BLaER1 treated with 17β-estradiol and CSF1 and Interleukin-3, amounts not matched to agents 10 nM and 100 nM (cell line): ENCODE results near the gene RPA4.

Experiments
- H3K27ac ChIP-seq, 11 experiments: shearing (Covaris generic); formaldehyde crosslinking; 2 replicates each; pipeline ENCODE4 v1.8.1; 2022
- H3K27me3 ChIP-seq, 11 experiments: shearing (Covaris generic); formaldehyde crosslinking; 2 replicates each; pipeline ENCODE4 v1.8.1; 2022
- H3K36me3 ChIP-seq, 11 experiments: shearing (Covaris generic); formaldehyde crosslinking; 2 replicates each; pipeline ENCODE4 v1.8.1; 2022
- H3K4me1 ChIP-seq, 10 experiments: shearing (Covaris generic); formaldehyde crosslinking; 2 replicates each; pipeline ENCODE4 v1.8.1; 2022
- H3K4me2 ChIP-seq, 11 experiments: shearing (Covaris generic); formaldehyde crosslinking; 2 replicates each; pipeline ENCODE4 v1.8.1; 2022
- H3K4me3 ChIP-seq, 10 experiments: shearing (Covaris generic); formaldehyde crosslinking; 2 replicates each; pipeline ENCODE4 v1.8.1; 2022
- H3K9ac ChIP-seq, 11 experiments: shearing (Covaris generic); formaldehyde crosslinking; 2 replicates each; pipeline ENCODE4 v1.8.1; 2022
- H3K9me3 ChIP-seq, 11 experiments: shearing (Covaris generic); formaldehyde crosslinking; replicated peaks in 1 of 11; 2 replicates each; pipeline ENCODE4 v1.8.1; 2022
- H4K20me1 ChIP-seq, 11 experiments: shearing (Covaris generic); formaldehyde crosslinking; 2 replicates each; pipeline ENCODE4 v1.8.1; 2022
- Cebpa-rat ChIP-seq, 11 experiments: shearing (Covaris generic); IDR thresholded peaks; 2 replicates each; pipeline ENCODE4 v1.8.1; 2022

RPA4 gene

DNA sequence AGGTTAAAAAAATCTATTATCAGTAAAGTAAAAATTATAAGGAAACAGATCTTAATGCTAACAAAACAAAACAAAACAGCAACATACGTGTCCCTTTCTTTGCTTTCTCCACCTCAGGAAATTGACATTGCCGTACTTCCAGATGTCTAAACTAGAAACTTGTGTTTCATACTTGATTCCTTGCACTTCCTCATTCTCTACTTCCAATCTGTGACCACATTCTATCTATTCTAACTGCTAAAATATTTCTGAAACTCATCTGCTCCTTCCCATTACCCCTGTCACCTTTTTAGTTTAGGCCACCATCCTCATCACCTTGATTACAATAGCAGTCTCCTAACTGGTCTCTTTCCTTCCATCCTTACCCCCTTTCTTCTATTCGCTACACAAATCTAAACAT lies 22.5 kb upstream of the RPA4 start:
- Histone ChIP-seq H3K9me3 (peaks cover 0 to 5% (median 0%) of the 10 kb centered on the region in 11 experiments; a peak in 3 of 22 replicates), H3K27ac (no peak overlapping the region), H4K20me1 (peaks cover 0 to 22% (median 14%) of the 10 kb centered on the region in 11 experiments; a peak in 11 of 22 replicates), H3K4me2 (peak overlapping the region in 5 of 11 experiments; percentile 7 to 53 (median 34); a peak in 6 of 22 replicates), H3K4me1 (peaks cover 0 to 18% (median 9%) of the 10 kb centered on the region in 10 experiments; a peak in 10 of 20 replicates), H3K36me3 (no peaks in the 10 kb centered on the region), H3K4me3 (no peak overlapping the region), H3K9ac (0 out of 22 replicates have a peak overlapping the region, but pooled peaks of 1 of the 11 experiments have one; percentile 12), H3K27me3 (peaks cover 63 to 97% (median 91%) of the 10 kb centered on the region in 11 experiments)
- TF ChIP-seq Cebpa-rat (IDR thresholded peaks at IDR 0.05), result no peak

DNA sequence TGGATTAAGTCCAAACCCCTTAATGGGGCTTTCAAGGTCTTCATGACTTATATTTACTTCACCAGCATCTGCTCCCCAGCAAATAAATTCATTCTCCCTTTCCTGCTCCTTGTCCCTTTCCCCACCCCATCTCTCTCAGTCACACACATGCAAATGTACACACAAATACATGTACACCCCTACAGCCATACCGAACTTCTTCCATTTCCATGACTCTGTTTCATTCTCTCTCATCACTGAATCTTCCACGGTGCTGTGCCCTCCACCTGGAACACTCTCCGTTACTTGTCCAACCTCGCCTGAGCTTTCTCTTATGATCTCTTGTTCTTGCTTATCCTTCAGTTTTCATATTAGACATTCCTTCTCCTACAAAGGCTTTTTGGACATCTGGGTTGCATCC lies 22.0 kb upstream of the RPA4 start:
- Histone ChIP-seq H3K27me3 (peaks cover 59 to 96% (median 87%) of the 10 kb centered on the region in 11 experiments), H4K20me1 (peaks cover 0 to 21% (median 14%) of the 10 kb centered on the region in 11 experiments; a peak in 10 of 22 replicates), H3K4me2 (peak overlapping the region in 3 of 11 experiments; percentile 34 to 53 (median 51); a peak in 5 of 22 replicates), H3K9me3 (peaks cover 0 to 5% (median 0%) of the 10 kb centered on the region in 11 experiments; a peak in 3 of 22 replicates), H3K4me3 (no peak overlapping the region), H3K4me1 (peaks cover 0 to 18% (median 9%) of the 10 kb centered on the region in 10 experiments; a peak in 10 of 20 replicates), H3K27ac (no peak overlapping the region), H3K36me3 (no peaks in the 10 kb centered on the region), H3K9ac (no peak overlapping the region)
- no peak for TF ChIP-seq Cebpa-rat (IDR thresholded peaks at IDR 0.05)

DNA sequence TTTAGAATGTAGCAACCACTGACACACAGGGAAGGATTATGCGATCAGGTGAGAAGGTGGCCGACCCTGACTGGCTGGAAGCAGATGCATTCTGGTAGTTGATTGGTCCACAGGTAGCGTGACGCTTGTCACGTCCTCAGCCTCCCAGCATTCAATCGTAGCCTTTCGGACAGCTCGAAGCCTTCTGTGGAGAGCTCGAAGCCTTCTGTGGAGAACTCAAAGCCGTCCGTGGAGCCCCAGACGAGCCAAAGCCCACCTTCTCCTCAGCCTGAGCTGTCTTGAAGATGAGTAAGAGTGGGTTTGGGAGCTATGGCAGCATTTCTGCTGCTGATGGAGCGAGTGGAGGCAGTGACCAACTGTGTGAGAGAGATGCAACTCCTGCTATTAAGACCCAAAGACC lies 319 bp downstream of the RPA4 start:
- Histone ChIP-seq H4K20me1 (peaks cover 0 to 20% (median 7%) of the 10 kb centered on the region in 11 experiments; a peak in 9 of 22 replicates), H3K36me3 (peaks cover 0 to 27% (median 11%) of the 10 kb centered on the region in 11 experiments; a peak in 13 of 22 replicates), H3K9me3 (no peaks in the 10 kb centered on the region), H3K27me3 (peaks cover 37 to 93% (median 74%) of the 10 kb centered on the region in 11 experiments), H3K4me3 (no peak overlapping the region), H3K9ac (no peak overlapping the region), H3K4me2 (no peak overlapping the region), H3K4me1 (no peaks in the 10 kb centered on the region), H3K27ac (no peak overlapping the region)
- TF ChIP-seq Cebpa-rat (IDR thresholded peaks at IDR 0.05), result no peak

DNA sequence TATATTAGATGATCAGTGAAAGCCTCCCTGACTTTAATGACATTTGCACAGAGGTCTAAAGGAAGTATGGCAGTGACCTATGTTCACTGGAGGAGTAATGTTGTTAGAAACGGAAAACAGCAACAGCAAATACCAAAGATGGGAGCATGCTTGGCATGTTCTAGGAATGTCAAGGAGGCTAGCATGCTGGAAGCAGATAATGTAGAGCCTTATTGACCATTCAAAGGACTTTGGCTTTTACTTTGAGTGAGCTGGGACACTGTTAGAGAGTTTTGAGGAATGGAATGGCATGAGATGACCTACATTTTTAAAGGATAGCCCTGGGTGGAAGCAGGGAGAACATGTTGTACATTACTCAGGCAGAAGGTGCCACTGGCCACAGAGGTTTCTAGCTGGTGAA lies 6.0 kb downstream of the RPA4 start:
- no peak for TF ChIP-seq Cebpa-rat (IDR thresholded peaks at IDR 0.05)
- Histone ChIP-seq H3K27ac (no peak overlapping the region), H3K4me1 (no peaks in the 10 kb centered on the region), H3K4me2 (no peak overlapping the region), H3K9ac (no peak overlapping the region), H4K20me1 (peaks cover 0 to 13% (median 3%) of the 10 kb centered on the region in 11 experiments; a peak in 4 of 22 replicates), H3K36me3 (peaks cover 0 to 6% (median 0%) of the 10 kb centered on the region in 11 experiments; a peak in 5 of 22 replicates), H3K9me3 (no peaks in the 10 kb centered on the region), H3K27me3 (peaks cover 55 to 93% (median 74%) of the 10 kb centered on the region in 11 experiments), H3K4me3 (no peak overlapping the region)

DNA sequence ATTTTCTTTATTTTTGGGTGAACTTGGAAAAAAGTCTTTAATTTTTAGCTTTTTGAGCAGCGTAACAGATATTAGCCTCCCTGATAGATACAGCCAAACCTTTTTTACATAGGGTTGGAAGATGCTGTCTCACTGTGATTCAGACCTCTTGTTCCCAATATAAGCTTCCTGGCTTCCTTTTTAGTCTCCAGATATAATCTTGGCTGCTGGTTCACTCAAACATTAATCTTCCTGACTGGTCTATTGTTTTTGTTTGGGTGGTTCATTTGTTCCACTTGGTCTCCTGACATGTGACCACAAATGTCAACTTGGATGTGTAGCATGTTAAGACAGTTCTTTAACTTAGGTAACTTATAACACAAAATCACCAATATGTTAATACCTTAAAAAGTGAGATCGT lies 23.0 kb downstream of the RPA4 start:
- H3K27me3 ChIP-seq, result peaks cover 75 to 100% (median 96%) of the 10 kb centered on the region in 11 experiments
- H3K4me3 ChIP-seq, result no peak overlapping the region
- no peak for TF ChIP-seq Cebpa-rat (IDR thresholded peaks at IDR 0.05)

DNA sequence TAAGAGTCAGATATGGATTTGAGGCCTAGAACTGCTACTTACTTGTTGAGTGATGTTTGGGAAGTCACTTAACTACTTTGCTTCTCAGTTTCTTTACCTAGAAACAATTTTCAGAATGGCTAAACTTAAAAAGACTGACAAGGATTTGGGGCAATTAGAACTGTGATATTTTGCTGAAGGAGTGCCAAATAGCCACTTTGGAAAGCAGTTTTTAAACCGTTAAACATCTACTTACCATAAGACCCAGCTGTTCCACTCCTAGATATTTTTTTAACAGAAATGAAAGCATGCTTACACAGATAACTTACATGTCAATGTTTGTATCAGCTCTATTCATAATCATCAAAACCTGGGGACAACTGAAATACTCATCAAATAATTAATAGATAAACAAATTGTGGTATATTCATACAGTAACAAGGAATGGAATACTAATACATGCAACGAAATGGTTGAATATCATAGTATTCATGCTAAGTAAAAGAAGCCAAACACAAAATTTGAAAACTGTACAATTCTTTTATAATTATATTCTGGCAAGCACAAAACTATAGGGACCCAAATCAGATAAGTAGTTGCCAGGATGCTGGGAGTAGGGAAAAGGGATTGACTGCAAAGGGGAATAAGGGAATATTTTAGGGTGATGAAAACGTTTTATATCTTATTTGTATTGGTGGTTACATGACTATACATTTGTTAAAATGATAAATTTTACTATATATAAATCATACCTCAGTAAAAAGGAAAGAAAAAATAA lies 24.0 kb downstream of the RPA4 start:
- H3K27ac ChIP-seq, result no peak overlapping the region
- peaks cover 0 to 5% (median 0%) of the 10 kb centered on the region in 11 experiments; a peak in 2 of 22 replicates for H4K20me1 ChIP-seq
- H3K27me3 ChIP-seq, result peaks cover 77 to 100% (median 96%) of the 10 kb centered on the region in 11 experiments
- TF ChIP-seq Cebpa-rat (IDR thresholded peaks at IDR 0.05), result no peak
- H3K9me3 ChIP-seq, result no peaks in the 10 kb centered on the region
- H3K36me3 ChIP-seq, result peaks cover 0 to 4% (median 0%) of the 10 kb centered on the region in 11 experiments; a peak in 2 of 22 replicates
- H3K9ac ChIP-seq, result no peak overlapping the region
- H3K4me3 ChIP-seq, result no peak overlapping the region
- H3K4me1 ChIP-seq, result no peaks in the 10 kb centered on the region
- no peak overlapping the region for H3K4me2 ChIP-seq

More for the DNA sequence above, 23.0 kb downstream of the RPA4 start:
- Histone ChIP-seq H3K27ac (no peak overlapping the region), H3K4me2 (no peak overlapping the region), H4K20me1 (peaks cover 0 to 5% (median 0%) of the 10 kb centered on the region in 11 experiments; a peak in 3 of 22 replicates), H3K4me1 (no peaks in the 10 kb centered on the region), H3K9ac (no peak overlapping the region), H3K36me3 (no peaks in the 10 kb centered on the region), H3K9me3 (no peaks in the 10 kb centered on the region)

DNA sequence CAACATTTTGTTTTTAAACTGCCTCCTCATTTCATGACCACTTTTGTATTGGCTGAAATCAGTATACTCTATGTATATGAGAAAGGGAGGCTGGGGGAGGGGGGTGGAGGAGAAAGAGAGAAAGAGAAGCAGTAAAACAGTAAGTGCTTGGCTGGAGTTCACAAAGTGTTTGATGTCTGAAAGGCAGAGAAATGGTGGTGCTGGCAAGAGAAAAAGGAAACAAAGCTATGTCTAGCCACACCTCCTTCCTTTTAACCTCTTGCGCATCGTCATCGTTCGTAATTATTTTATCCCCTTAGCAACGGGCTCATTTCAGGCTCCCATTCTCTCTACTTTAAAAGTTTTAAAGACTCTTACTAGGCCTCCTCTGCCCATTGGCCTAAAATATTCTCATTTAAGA lies 25.6 kb downstream of the RPA4 start:
- Histone ChIP-seq H3K9me3 (no peaks in the 10 kb centered on the region), H3K9ac (no peak overlapping the region), H3K27ac (no peak overlapping the region), H3K4me3 (no peak overlapping the region), H3K36me3 (peaks cover 0 to 4% (median 0%) of the 10 kb centered on the region in 11 experiments; a peak in 2 of 22 replicates), H4K20me1 (peaks cover 0 to 5% (median 0%) of the 10 kb centered on the region in 11 experiments; a peak in 2 of 22 replicates), H3K27me3 (peaks cover 72 to 99% (median 93%) of the 10 kb centered on the region in 11 experiments), H3K4me1 (no peaks in the 10 kb centered on the region), H3K4me2 (no peak overlapping the region)
- TF ChIP-seq Cebpa-rat (IDR thresholded peaks at IDR 0.05), result no peak

DNA sequence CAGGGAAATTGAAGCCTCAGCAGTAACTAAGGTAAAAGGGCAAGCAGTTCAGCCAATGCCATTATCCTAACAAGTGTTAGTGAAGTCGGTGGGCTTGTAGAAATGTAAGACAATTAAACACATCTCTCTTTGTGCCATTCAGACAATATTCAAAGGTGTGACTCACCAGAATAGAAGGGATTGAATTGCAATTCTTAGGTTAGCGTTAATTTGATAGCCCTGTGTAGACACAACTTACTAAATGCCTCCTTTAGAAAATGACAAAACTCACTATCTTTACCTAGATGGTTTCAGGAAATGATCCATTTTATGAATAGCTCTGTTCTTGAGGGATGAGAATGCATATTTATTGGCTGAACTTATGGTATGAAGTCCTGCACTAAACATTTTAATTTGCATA lies 35.2 kb downstream of the RPA4 start:
- Histone ChIP-seq H3K27ac (no peak overlapping the region), H3K4me3 (no peak overlapping the region), H3K4me2 (no peak overlapping the region), H4K20me1 (peaks cover 0 to 9% (median 0%) of the 10 kb centered on the region in 11 experiments; a peak in 2 of 22 replicates), H3K9me3 (peaks cover 0 to 4% (median 0%) of the 10 kb centered on the region in 11 experiments; a peak in 4 of 22 replicates), H3K36me3 (peaks cover 0 to 22% (median 0%) of the 10 kb centered on the region in 11 experiments; a peak in 3 of 22 replicates), H3K4me1 (peaks cover 0 to 5% (median 0%) of the 10 kb centered on the region in 10 experiments; a peak in 2 of 20 replicates), H3K27me3 (peaks cover 85 to 99% (median 92%) of the 10 kb centered on the region in 11 experiments), H3K9ac (no peak overlapping the region)
- no peak for TF ChIP-seq Cebpa-rat (IDR thresholded peaks at IDR 0.05)

DNA sequence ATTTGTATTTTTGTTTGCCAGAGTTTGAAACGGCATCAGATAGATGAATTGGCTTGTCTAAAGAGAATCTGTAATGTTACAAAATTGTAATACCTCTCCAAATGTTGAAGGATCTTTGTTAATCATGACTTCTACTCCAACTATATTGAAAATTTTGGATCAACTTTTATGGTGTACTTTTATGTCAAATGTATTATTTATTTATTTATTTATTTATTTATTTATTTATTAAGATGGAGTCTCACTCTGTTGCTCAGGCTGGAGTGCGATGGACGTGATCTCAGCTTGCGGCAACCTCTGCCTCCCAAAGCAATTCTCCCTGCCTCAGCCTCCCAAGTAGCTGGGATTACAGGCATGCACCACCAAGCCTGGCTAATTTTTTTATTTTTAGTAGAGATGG lies 36.0 kb downstream of the RPA4 start:
- H3K36me3 ChIP-seq, result peaks cover 0 to 22% (median 0%) of the 10 kb centered on the region in 11 experiments; a peak in 3 of 22 replicates
- H3K27me3 ChIP-seq, result peaks cover 86 to 99% (median 92%) of the 10 kb centered on the region in 11 experiments
- H3K9ac ChIP-seq, result no peak overlapping the region
- peaks cover 0 to 9% (median 0%) of the 10 kb centered on the region in 11 experiments; a peak in 2 of 22 replicates for H4K20me1 ChIP-seq
- TF ChIP-seq Cebpa-rat (IDR thresholded peaks at IDR 0.05), result no peak
- peaks cover 0 to 4% (median 0%) of the 10 kb centered on the region in 11 experiments; a peak in 4 of 22 replicates for H3K9me3 ChIP-seq
- no peak overlapping the region for H3K4me3 ChIP-seq
- H3K4me2 ChIP-seq, result no peak overlapping the region
- peaks cover 0 to 13% (median 4%) of the 10 kb centered on the region in 10 experiments; a peak in 6 of 20 replicates for H3K4me1 ChIP-seq
- H3K27ac ChIP-seq, result no peak overlapping the region
